HG03039 (cell line): Measurements from ENCODE around the gene CDC27.
"Not testable (repeated sequence)": the region's sequence is repeated elsewhere in the genome, so short reads cannot be mapped to it uniquely, and the experiment has no call there.

Experiments
- ATAC-seq: cut with Tn5 transposase; IDR thresholded peaks from one replicate; pipeline ENCODE4 v1.9.1; 2021; ENCODE audit warnings: mild to moderate bottlenecking, moderate library complexity; ENCODE audit not compliant: unreplicated experiment

Gene CDC27

GRCh38 chr17:47162013-47162622 lies 27.0 kb downstream of the CDC27 start:
- no peak for ATAC-seq

GRCh38 chr17:47159315-47159714 lies 29.8 kb downstream of the CDC27 start:
- no peak for ATAC-seq

- ATAC-seq: no peak
Observed at GRCh38 chr17:47145351-47145750, 43.7 kb downstream of the CDC27 start.

GRCh38 chr17:47135235-47135634 lies 53.9 kb downstream of the CDC27 start:
- ATAC-seq: no peak

GRCh38 chr17:47134354-47134753 lies 54.7 kb downstream of the CDC27 start:
- ATAC-seq: not testable (repeated sequence)

- no peak for ATAC-seq
Observed at GRCh38 chr17:47131761-47132160, 57.3 kb downstream of the CDC27 start.

- not testable (repeated sequence) for ATAC-seq
Observed at GRCh38 chr17:47126835-47127234, 62.3 kb downstream of the CDC27 start.

GRCh38 chr17:47123262-47123661 lies 65.8 kb downstream of the CDC27 start:
- ATAC-seq: not testable (repeated sequence)

- ATAC-seq: no peak
Observed at GRCh38 chr17:47120521-47121095, 68.5 kb downstream of the CDC27 start.

GRCh38 chr17:47119746-47120520 lies 69.2 kb downstream of the CDC27 start:
- ATAC-seq: no peak

- ATAC-seq: no peak
Observed at GRCh38 chr17:47117386-47117785, 71.7 kb downstream of the CDC27 start.

- no peak for ATAC-seq
Observed at GRCh38 chr17:47106130-47106529, 83.0 kb downstream of the CDC27 start.

GRCh38 chr17:47105246-47105645 lies 83.8 kb downstream of the CDC27 start:
- ATAC-seq: not testable (repeated sequence)

- ATAC-seq: no peak
Observed at GRCh38 chr17:47102914-47103313, 86.2 kb downstream of the CDC27 start.

- ATAC-seq: peak; percentile 94
Observed at GRCh38 chr17:47099987-47100711, 88.9 kb downstream of the CDC27 start.

- peak; percentile 26 for ATAC-seq
Observed at GRCh38 chr17:47099451-47099986, 89.6 kb downstream of the CDC27 start.

GRCh38 chr17:47096343-47096742 lies 92.8 kb downstream of the CDC27 start:
- ATAC-seq: no peak

- ATAC-seq: no peak
Observed at GRCh38 chr17:47095268-47095667, 93.8 kb downstream of the CDC27 start.

GRCh38 chr17:47087093-47087492 lies 102.0 kb downstream of the CDC27 start:
- ATAC-seq: no peak

GRCh38 chr17:47085736-47086135 lies 103.4 kb downstream of the CDC27 start:
- no peak for ATAC-seq

GRCh38 chr17:47078801-47079200 lies 110.3 kb downstream of the CDC27 start:
- ATAC-seq: no peak
